GM23338 (cell line): ENCODE data around the gene TMEM11.

ENCODE experiments used
- CREB1 ChIP-seq: fragments of 250-450 bp; sonication (Bioruptor Pico); IDR thresholded peaks from 2 replicates; pipeline ENCODE4 v1.5.0; 2020; ENCODE audit warnings: low read depth, mild to moderate bottlenecking, moderate library complexity
- CTCF ChIP-seq, 2 experiments: fragments of 200-600 bp in 1 of 2; sonication (generic) in 1 of 2; conservative IDR thresholded peaks; 2 replicates each; pipeline versions ENCODE4 v1.5.1 to v1.6.1; 2016 to 2017; ENCODE audit warnings: antibody characterized with exemption in 2 of 2, low read depth in 2 of 2, mild to moderate bottlenecking in 2 of 2, moderate library complexity in 1 of 2
- EZH2phosphoT487 ChIP-seq: fragments of 200-600 bp; sonication (generic); IDR thresholded peaks from one replicate; pipeline ENCODE4 v1.8.1; 2018; ENCODE audit warnings: antibody characterized with exemption; ENCODE audit not compliant: unreplicated experiment
- NANOG ChIP-seq: IDR thresholded peaks from 2 replicates; pipeline ENCODE4 v1.6.1; 2016; ENCODE audit warnings: antibody characterized with exemption, borderline replicate concordance
- POLR2AphosphoS5 ChIP-seq: IDR thresholded peaks from 2 replicates; pipeline ENCODE4 v1.6.1; 2016; ENCODE audit warnings: antibody characterized with exemption, low read depth
- REST ChIP-seq: IDR thresholded peaks from one replicate; pipeline ENCODE4 v1.6.1; 2018; ENCODE audit warnings: antibody characterized with exemption; ENCODE audit not compliant: unreplicated experiment
- ZNF114 ChIP-seq: fragments of 250-450 bp; sonication (Bioruptor Pico); IDR thresholded peaks from 2 replicates; pipeline ENCODE4 v1.5.0; 2020; ENCODE audit warnings: mild to moderate bottlenecking, moderate library complexity

- TF ChIP-seq ZNF114 (CRISPR knock-in tag), result no peak
- no peak for TF ChIP-seq CTCF (conservative IDR thresholded peaks at IDR 0.05; ENCODE audit: low read depth in 2 of 2)
- TF ChIP-seq REST, result no peak
- no peak for TF ChIP-seq CREB1 (CRISPR knock-in tag)
- no peak for TF ChIP-seq EZH2phosphoT487
- no peak for TF ChIP-seq POLR2AphosphoS5
- no peak for TF ChIP-seq NANOG
These were observed 34.5 kb upstream of the TMEM11 start for GRCh38 chr17:21248500-21248899.
